GM12865 (cell line): ENCODE measurements around the gene ATP5MG.

Experiments used
- DNase-seq: peaks from one replicate; pipeline ENCODE4 v3.0.0; 2010; ENCODE audit warnings: low read depth
- H3K4me3 ChIP-seq: 2 replicates; pipeline ENCODE4 v1.5.1; 2011; ENCODE audit warnings: mild to moderate bottlenecking, low read depth, low read length, control low read depth
- CTCF ChIP-seq: IDR thresholded peaks from 2 replicates; pipeline ENCODE4 v1.5.1; 2011; ENCODE audit warnings: low read length, control low read depth, low read depth, inconsistent platforms; ENCODE audit not compliant: insufficient read depth; ENCODE audit errors: missing control alignments

Gene ATP5MG

GRCh38 chr11:118449316-118449918, 48.0 kb downstream of the ATP5MG start:
- TF ChIP-seq CTCF = no peak

GRCh38 chr11:118450451-118450850, 49.0 kb downstream of the ATP5MG start:
- no peak overlapping the region for H3K4me3 ChIP-seq
- no peak for TF ChIP-seq CTCF
- no peak for DNase-seq

More at GRCh38 chr11:118449316-118449918, 48.0 kb downstream of the ATP5MG start:
- no peak for DNase-seq
- no peak overlapping the region for H3K4me3 ChIP-seq
